K562 (cell line): Measurements from ENCODE around the gene SMCO4. TPM values are rescaled to one million over a fixed set of nuclear protein-coding genes. Genes with fewer than 3 reads are reported as not detected.

ENCODE experiments used
- ATAC-seq: fragments of 200-7000 bp; cut with Tn5 transposase; 3 replicates; pipeline ENCODE4 v1.9.1; 2020; ENCODE audit warnings: moderate library complexity
- BruUV-seq: library from RNA; stranded (reverse); fragments of 400-500 nt; replicated peaks from 2 replicates; lab custom pipeline; 2021; lab: Mats Ljungman, UMichigan
- CTCF ChIA-PET: fragments of 300-600 bp; formaldehyde crosslinking; extraction: SDS; loops from one replicate; lab custom pipeline; 2021; ENCODE audit warnings: low intra/inter-chr PET ratio; lab: Yijun Ruan, JAX
- POLR2A ChIA-PET: fragments of 300-600, 350-650 bp; sonication (Branson Sonifier 250); formaldehyde crosslinking; extraction: SDS; loops from one replicate; lab custom pipeline; 2021; ENCODE audit warnings: antibody characterized with exemption, inconsistent platforms; lab: Yijun Ruan, JAX
- DNase-seq, 4 experiments: peaks; one replicate each; pipeline versions ENCODE4 v3.0.0 to v3.0.0-alpha.2; 2011 to 2018; ENCODE audit warnings: low spot score in 3 of 4, mixed read lengths in 3 of 4; ENCODE audit errors: extremely low read depth in 1 of 4
- FAIRE-seq: peaks from 2 replicates; lab custom pipeline; 2011; peaks lifted over from hg19 to GRCh38; lab: Jason Lieb, UNC
- H2AFZ ChIP-seq: 2 replicates; pipeline ENCODE4 v1.6.0; 2011; ENCODE audit warnings: low read depth, low read length, control low read depth, inconsistent platforms
- H3K27ac ChIP-seq: fragments of 200-600 bp; 3 replicates; pipeline ENCODE4 v1.8.0; 2011; ENCODE audit warnings: low read depth, mild to moderate bottlenecking, control low read depth, inconsistent platforms, low read length, moderate library complexity, mixed read lengths; ENCODE audit errors: extremely low read depth
- H3K27me3 ChIP-seq, 2 experiments: fragments of 300-600 bp in 1 of 2; 2 replicates in 1 of 2; 3 replicates in 1 of 2; pipeline versions ENCODE4 v1.6.0 to v1.8.0; 2011; ENCODE audit warnings: inconsistent platforms in 2 of 2, low read length in 2 of 2, mild to moderate bottlenecking in 1 of 2, mixed read lengths in 1 of 2, moderate library complexity in 1 of 2; ENCODE audit not compliant: control insufficient read depth in 2 of 2, insufficient read depth in 2 of 2
- H3K36me3 ChIP-seq: fragments of 300-600 bp; 3 replicates; pipeline ENCODE4 v1.8.0; 2011; ENCODE audit warnings: mild to moderate bottlenecking, low read length, inconsistent platforms; ENCODE audit not compliant: control insufficient read depth, insufficient read depth
- H3K4me1 ChIP-seq, 2 experiments: fragments of 200-600 bp in 1 of 2; replicated peaks in 1 of 2; 2 replicates in 1 of 2; 3 replicates in 1 of 2; pipeline versions ENCODE4 v1.5.1 to v1.8.0; 2011; ENCODE audit warnings: inconsistent platforms in 2 of 2, low read length in 2 of 2, mild to moderate bottlenecking in 1 of 2, mixed read lengths in 1 of 2, moderate library complexity in 1 of 2; ENCODE audit not compliant: control insufficient read depth in 2 of 2, insufficient read depth in 2 of 2
- H3K4me2 ChIP-seq: 2 replicates; pipeline ENCODE4 v1.6.1; 2011; ENCODE audit warnings: low read length, control low read depth, inconsistent platforms, mixed read lengths; ENCODE audit not compliant: insufficient read depth
- H3K4me3 ChIP-seq: fragments of 200-600 bp; sonication (generic), shearing (Covaris generic); 2 replicates; pipeline ENCODE4 v1.5.1; 2016; ENCODE audit warnings: control low read depth, inconsistent platforms
- H3K79me2 ChIP-seq: fragments of 200-600 bp; 3 replicates; pipeline ENCODE4 v1.8.0; 2011; ENCODE audit warnings: low read length, inconsistent platforms; ENCODE audit not compliant: control insufficient read depth, insufficient read depth
- H3K9ac ChIP-seq, 2 experiments: 2 replicates each; pipeline versions ENCODE4 v1.6.0 to v1.6.1; 2011; ENCODE audit warnings: low read depth in 2 of 2, low read length in 2 of 2, control low read depth in 1 of 2, inconsistent platforms in 1 of 2, mild to moderate bottlenecking in 1 of 2, mixed read lengths in 1 of 2; ENCODE audit not compliant: insufficient read depth in 1 of 2
- H3K9me1 ChIP-seq: one replicate; pipeline ENCODE4 v1.6.0; 2011; ENCODE audit warnings: inconsistent platforms, mild to moderate bottlenecking, low read length, moderate library complexity; ENCODE audit not compliant: control insufficient read depth, insufficient read depth
- H3K9me3 ChIP-seq: replicated peaks from 2 replicates; pipeline ENCODE4 v1.5.1; 2011; ENCODE audit warnings: low read depth, low read length, inconsistent platforms; ENCODE audit not compliant: control insufficient read depth, insufficient read depth
- H4K20me1 ChIP-seq: replicated peaks from 2 replicates; pipeline ENCODE4 v1.6.1; 2011; ENCODE audit warnings: low read length, inconsistent platforms, mixed read lengths; ENCODE audit not compliant: control insufficient read depth, insufficient read depth
- E2F6 ChIP-seq, 2 experiments: IDR thresholded peaks; 2 replicates each; pipeline ENCODE4 v1.6.1; 2011; ENCODE audit warnings: borderline replicate concordance in 1 of 2, control low read depth in 1 of 2, low read depth in 1 of 2, low read length in 1 of 2, mild to moderate bottlenecking in 1 of 2, mixed read lengths in 1 of 2, moderate library complexity in 1 of 2; ENCODE audit not compliant: insufficient read depth in 1 of 2, insufficient read length in 1 of 2, poor library complexity in 1 of 2, severe bottlenecking in 1 of 2; ENCODE audit errors: extremely low read depth in 1 of 2
- ESRRB ChIP-seq: fragments of 250-450 bp; sonication (Bioruptor Pico); IDR thresholded peaks from 2 replicates; pipeline ENCODE4 v1.5.0; 2020; ENCODE audit warnings: mild to moderate bottlenecking, moderate library complexity, borderline replicate concordance
- KDM4B ChIP-seq, 2 experiments: fragments of 450-650 bp in 1 of 2; sonication (generic) in 1 of 2; IDR thresholded peaks; 2 replicates each; pipeline ENCODE4 v1.6.1; 2016 to 2017; ENCODE audit warnings: borderline replicate concordance in 2 of 2, antibody characterized with exemption in 1 of 2, low read depth in 1 of 2, mild to moderate bottlenecking in 1 of 2
- KLF6 ChIP-seq: fragments of 250-450 bp; sonication (Bioruptor Pico); IDR thresholded peaks from 2 replicates; pipeline ENCODE4 v1.4.0; 2020; ENCODE audit warnings: mild to moderate bottlenecking, moderate library complexity, borderline replicate concordance
- RBM25 ChIP-seq: fragments of 200-400 bp; formaldehyde crosslinking; IDR thresholded peaks from 2 replicates; pipeline ENCODE4 v1.6.1; 2018; ENCODE audit warnings: low read length, low read depth, moderate library complexity; ENCODE audit not compliant: severe bottlenecking
- TFE3 ChIP-seq: fragments of 450-650 bp; formaldehyde crosslinking; IDR thresholded peaks from 2 replicates; pipeline ENCODE4 v1.4.0; 2020; ENCODE audit warnings: mild to moderate bottlenecking, mixed read lengths
- ZBTB12 ChIP-seq: fragments of 250-450 bp; sonication (Bioruptor Pico); IDR thresholded peaks from 2 replicates; pipeline ENCODE4 v1.4.0; 2020
- ZNF184 ChIP-seq: sonication (generic); formaldehyde crosslinking; IDR thresholded peaks from 2 replicates; pipeline ENCODE4 v1.5.0; 2020; ENCODE audit warnings: missing genetic modification reagents
- ZNF263 ChIP-seq: sonication (generic); formaldehyde crosslinking; IDR thresholded peaks from 2 replicates; pipeline ENCODE4 v1.8.0; 2022; ENCODE audit warnings: mild to moderate bottlenecking, missing genetic modification reagents, borderline replicate concordance
- WGBS: fragments of 100-300 bp; shearing (Covaris generic); methylation state at CpG from one replicate; pipeline ENCODE4 v1.1.6; 2016; ENCODE audit warnings: low coverage, mixed read lengths; ENCODE audit not compliant: insufficient coverage; ENCODE audit errors: missing lambda C conversion rate; 5-methylcytosine and 5-hydroxymethylcytosine counted together
- in situ Hi-C: fragments of 300-500 bp; cut with MboI; formaldehyde crosslinking; loops from 4 replicates; pipeline ENCODE4 v1.15.0; 2018; ENCODE audit warnings: inconsistent platforms, mixed read lengths
- intact Hi-C: fragments of 100-400 bp; cut with micrococcal nuclease; formaldehyde crosslinking; loops from 2 replicates; pipeline ENCODE4 v1.14.2; 2022
- polyA plus RNA-seq, 8 experiments: library from polyadenylated mRNA; depleted of rRNA in 4 of 8; stranded (reverse) in 5 of 8; unstranded in 3 of 8; fragments of >200 nt; fragmentation: Nextera tagmentation in 2 of 8; fragmentation: Illumina TruSeq in 1 of 8; extraction: Ambion mirVana in 2 of 8; extraction: Trizol in 1 of 8; gene quantifications; 2 replicates each; pipeline versions ENCODE4 v1.2.1 to v1.2.3, GENCODE V29; 2011 to 2014; ENCODE audit warnings: inconsistent platforms in 1 of 8, missing spikeins in 1 of 8
- total RNA-seq, 7 experiments: library from RNA; depleted of rRNA in 6 of 7; stranded (reverse); fragments of >200 nt in 6 of 7; fragmentation: Illumina TruSeq in 2 of 7; extraction: Trizol in 2 of 7; gene quantifications; 2 replicates each; pipeline versions ENCODE4 v1.2.1 to v1.2.3, GENCODE V29; 2011 to 2021; ENCODE audit warnings: low replicate concordance in 1 of 7

The SMCO4 gene
- total and polyA plus RNA-seq, 9 of the 15 experiments (the other 6 are each of a cell fraction or from before 2014, with no cell fraction given): 1.8 to 27.8 (median 15.3) TPM

GRCh38 chr11:93510196-93510873 is 32.9 kb downstream of the SMCO4 start (continued):
- TF ChIP-seq E2F6 (IDR thresholded peaks at IDR 0.05; ENCODE audit: borderline replicate concordance in 1 of 2, extremely low read depth in 1 of 2, insufficient read depth in 1 of 2, insufficient read length in 1 of 2, low read depth in 1 of 2, low read length in 1 of 2, poor library complexity in 1 of 2, severe bottlenecking in 1 of 2): no peak
- no peak for TF ChIP-seq ZNF184
- TF ChIP-seq KLF6 (CRISPR knock-in tag): no peak
- no peak for TF ChIP-seq TFE3 (CRISPR knock-in tag)
- TF ChIP-seq KDM4B (IDR thresholded peaks at IDR 0.05; ENCODE audit: borderline replicate concordance in 2 of 2, low read depth in 1 of 2): no peak
- no peak for TF ChIP-seq ZNF263 (CRISPR knock-in tag)

- H3K9ac ChIP-seq: no peak overlapping the region
- H3K4me1 ChIP-seq: no peaks in the 10 kb centered on the region
- 41% methylated on average over 1 of the region's 1 CpG for WGBS
- intact Hi-C loops: no loop called here
- no peak overlapping the region for H3K4me3 ChIP-seq
- TF ChIP-seq ESRRB (CRISPR knock-in tag): no peak
- TF ChIP-seq RBM25: no peak
- no peak for TF ChIP-seq ZBTB12
- H3K4me2 ChIP-seq: no peak overlapping the region
- ATAC-seq: no peak
- ChIA-PET POLR2A (no interaction called here), CTCF (no interaction called here)
- H2AFZ ChIP-seq: no peak overlapping the region
- H3K9me3 ChIP-seq: no peaks in the 10 kb centered on the region
- H3K79me2 ChIP-seq: no peaks in the 10 kb centered on the region
- no peaks in the 10 kb centered on the region; the same call in 1 of the 2 replicates for H4K20me1 ChIP-seq
- DNase-seq: no peak
- no TSS peak for BruUV-seq
- H3K36me3 ChIP-seq: no peaks in the 10 kb centered on the region
- no peak for FAIRE-seq
- in situ Hi-C loops: no loop called here
- H3K27ac ChIP-seq: no peak overlapping the region
- no peaks in the 10 kb centered on the region for H3K9me1 ChIP-seq
- no peaks in the 10 kb centered on the region for H3K27me3 ChIP-seq
These were observed 35.7 kb downstream of the SMCO4 start for GRCh38 chr11:93507517-93507916.
